ENCODE results near the gene HSF5. TPM values are rescaled to one million over a fixed set of nuclear protein-coding genes. Genes with fewer than 3 reads are reported as not detected.
A peak's percentile ranks its signal among the peaks of the same experiment; 100 is the strongest.

Gene HSF5
- total RNA-seq, 1 experiment from 2014 or later = not detected

- no peaks in the 10 kb centered on the region for H3K36me3 ChIP-seq (ENCODE audit: control insufficient read depth in 1 of 2, insufficient read depth in 2 of 2, low read length in 2 of 2)
- H3K9ac ChIP-seq (ENCODE audit: low read length) = no peak overlapping the region
- H3K4me3 ChIP-seq (replicated peaks in 1 of 2; ENCODE audit: low read depth in 1 of 2, low read length in 2 of 2) = peak overlapping the region in 1 of 2 experiments; percentile 56; a peak in 2 of 4 replicates
- peak overlapping the region; percentile 84 for H3K4me2 ChIP-seq (ENCODE audit: low read length)
- no peaks in the 10 kb centered on the region for H3K9me2 ChIP-seq (ENCODE audit: insufficient read depth)
- BruUV-seq (replicated peaks) = no TSS peak
- H3K79me2 ChIP-seq (ENCODE audit: insufficient read depth, low read length) = no peaks in the 10 kb centered on the region
- no peak for ATAC-seq
- ChIA-PET RAD21 (ENCODE audit: low non-redundant PET in 1 of 2, low total read pairs in 2 of 2, uncharacterized antibody in 2 of 2, unreplicated experiment in 2 of 2) (no interaction called here), CTCF (no interaction called here), POLR2A (interaction anchor here (1.3 to 4.6 kb wide), 3 partner anchors 12 to 148 kb away, joined by 3 to 29 read pairs (median 3); no protein-coding TSS in a partner anchor)
- no peak overlapping the region for H2AFZ ChIP-seq (ENCODE audit: low read depth, low read length, poor library complexity, severe bottlenecking)
- no peaks in the 10 kb centered on the region for H4K20me1 ChIP-seq (ENCODE audit: insufficient read depth)
- H3K9me3 ChIP-seq (ENCODE audit: control insufficient read depth in 1 of 2, insufficient read depth in 1 of 2, low read depth in 1 of 2, low read length in 2 of 2) = no peaks in the 10 kb centered on the region
- H3K27me3 ChIP-seq (ENCODE audit: insufficient read depth, low read length) = no peaks in the 10 kb centered on the region; the same call in 1 of the 2 replicates
- intact Hi-C loops (cut with micrococcal nuclease) = no loop called here
- H3K4me1 ChIP-seq (ENCODE audit: control insufficient read depth in 1 of 2, insufficient read depth in 2 of 2, low read length in 2 of 2) = peaks cover 25 to 38% of the 10 kb centered on the region in 2 experiments
- DNase-seq (ENCODE audit: low read depth, low spot score) = no peak
- H3K27ac ChIP-seq (ENCODE audit: low read depth, low read length) = no peak overlapping the region
- no peak for TF ChIP-seq ATF3 (IDR thresholded peaks at IDR 0.05)
- TF ChIP-seq ELF1 (IDR thresholded peaks at IDR 0.05; ENCODE audit: borderline replicate concordance, low read depth) = no peak
- TF ChIP-seq CBX3 (IDR thresholded peaks at IDR 0.05; ENCODE audit: low read depth) = no peak
- no peak for TF ChIP-seq FOSL1 (IDR thresholded peaks at IDR 0.05; ENCODE audit: low read depth)
- no peak for TF ChIP-seq EZH2phosphoT487 (IDR thresholded peaks at IDR 0.05; ENCODE audit: borderline replicate concordance)
- no peak for TF ChIP-seq SRF (IDR thresholded peaks at IDR 0.05; ENCODE audit: low read depth)
- no peak for TF ChIP-seq EZH2 (IDR thresholded peaks at IDR 0.05)
- no peak for TF ChIP-seq SIN3A (IDR thresholded peaks at IDR 0.05; ENCODE audit: low read depth)
- TF ChIP-seq CEBPB (IDR thresholded peaks at IDR 0.05; ENCODE audit: low read depth) = no peak
- no peak for TF ChIP-seq ZFX (IDR thresholded peaks at IDR 0.05)
- no peak for TF ChIP-seq SP1 (IDR thresholded peaks at IDR 0.05; ENCODE audit: low read depth)
- TF ChIP-seq RAD21 (IDR thresholded peaks at IDR 0.05; ENCODE audit: low read depth) = no peak
- TF ChIP-seq JUND (IDR thresholded peaks at IDR 0.05) = no peak
- no peak for TF ChIP-seq EGR1 (IDR thresholded peaks at IDR 0.05; ENCODE audit: low read depth)
- TF ChIP-seq, protein P1, sequence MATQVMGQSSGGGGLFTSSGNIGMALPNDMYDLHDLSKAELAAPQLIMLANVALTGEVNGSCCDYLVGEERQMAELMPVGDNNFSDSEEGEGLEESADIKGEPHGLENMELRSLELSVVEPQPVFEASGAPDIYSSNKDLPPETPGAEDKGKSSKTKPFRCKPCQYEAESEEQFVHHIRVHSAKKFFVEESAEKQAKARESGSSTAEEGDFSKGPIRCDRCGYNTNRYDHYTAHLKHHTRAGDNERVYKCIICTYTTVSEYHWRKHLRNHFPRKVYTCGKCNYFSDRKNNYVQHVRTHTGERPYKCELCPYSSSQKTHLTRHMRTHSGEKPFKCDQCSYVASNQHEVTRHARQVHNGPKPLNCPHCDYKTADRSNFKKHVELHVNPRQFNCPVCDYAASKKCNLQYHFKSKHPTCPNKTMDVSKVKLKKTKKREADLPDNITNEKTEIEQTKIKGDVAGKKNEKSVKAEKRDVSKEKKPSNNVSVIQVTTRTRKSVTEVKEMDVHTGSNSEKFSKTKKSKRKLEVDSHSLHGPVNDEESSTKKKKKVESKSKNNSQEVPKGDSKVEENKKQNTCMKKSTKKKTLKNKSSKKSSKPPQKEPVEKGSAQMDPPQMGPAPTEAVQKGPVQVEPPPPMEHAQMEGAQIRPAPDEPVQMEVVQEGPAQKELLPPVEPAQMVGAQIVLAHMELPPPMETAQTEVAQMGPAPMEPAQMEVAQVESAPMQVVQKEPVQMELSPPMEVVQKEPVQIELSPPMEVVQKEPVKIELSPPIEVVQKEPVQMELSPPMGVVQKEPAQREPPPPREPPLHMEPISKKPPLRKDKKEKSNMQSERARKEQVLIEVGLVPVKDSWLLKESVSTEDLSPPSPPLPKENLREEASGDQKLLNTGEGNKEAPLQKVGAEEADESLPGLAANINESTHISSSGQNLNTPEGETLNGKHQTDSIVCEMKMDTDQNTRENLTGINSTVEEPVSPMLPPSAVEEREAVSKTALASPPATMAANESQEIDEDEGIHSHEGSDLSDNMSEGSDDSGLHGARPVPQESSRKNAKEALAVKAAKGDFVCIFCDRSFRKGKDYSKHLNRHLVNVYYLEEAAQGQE (IDR thresholded peaks at IDR 0.05; ENCODE audit: low read depth) = no peak
These were observed 42.9 kb upstream of the HSF5 start for GRCh38 chr17:58531122-58531521.
